ENCODE results near the gene CERCAM.

DNA sequence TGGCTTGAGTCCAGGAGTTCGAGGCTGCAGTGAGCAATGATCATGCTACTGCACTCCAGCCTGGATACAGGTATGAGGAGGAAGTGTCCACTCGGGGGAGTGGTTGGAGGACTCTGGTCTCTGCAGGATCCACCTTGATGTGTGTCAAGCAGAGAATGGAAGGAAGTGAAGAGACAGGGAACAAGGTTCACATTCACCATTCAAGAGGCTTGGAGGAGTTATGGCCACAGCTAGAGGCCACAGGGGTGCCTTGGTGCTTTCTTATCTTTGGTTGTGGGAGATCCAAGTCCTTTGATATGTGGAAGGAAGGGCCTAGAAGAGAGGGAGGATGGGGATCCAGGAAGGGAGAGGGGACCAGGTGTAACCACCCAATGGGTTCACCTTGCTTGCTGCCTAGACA, 5.4 kb upstream of the CERCAM start:
- TF ChIP-seq, protein P1, sequence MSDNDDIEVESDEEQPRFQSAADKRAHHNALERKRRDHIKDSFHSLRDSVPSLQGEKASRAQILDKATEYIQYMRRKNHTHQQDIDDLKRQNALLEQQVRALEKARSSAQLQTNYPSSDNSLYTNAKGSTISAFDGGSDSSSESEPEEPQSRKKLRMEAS (IDR thresholded peaks at IDR 0.05), result no peak
- no peak for TF ChIP-seq PHF8 (IDR thresholded peaks at IDR 0.05; ENCODE audit: borderline replicate concordance, low read depth)
- TF ChIP-seq CBX2 (IDR thresholded peaks at IDR 0.05; ENCODE audit: borderline replicate concordance, low read depth), result no peak
- TF ChIP-seq, protein P2, sequence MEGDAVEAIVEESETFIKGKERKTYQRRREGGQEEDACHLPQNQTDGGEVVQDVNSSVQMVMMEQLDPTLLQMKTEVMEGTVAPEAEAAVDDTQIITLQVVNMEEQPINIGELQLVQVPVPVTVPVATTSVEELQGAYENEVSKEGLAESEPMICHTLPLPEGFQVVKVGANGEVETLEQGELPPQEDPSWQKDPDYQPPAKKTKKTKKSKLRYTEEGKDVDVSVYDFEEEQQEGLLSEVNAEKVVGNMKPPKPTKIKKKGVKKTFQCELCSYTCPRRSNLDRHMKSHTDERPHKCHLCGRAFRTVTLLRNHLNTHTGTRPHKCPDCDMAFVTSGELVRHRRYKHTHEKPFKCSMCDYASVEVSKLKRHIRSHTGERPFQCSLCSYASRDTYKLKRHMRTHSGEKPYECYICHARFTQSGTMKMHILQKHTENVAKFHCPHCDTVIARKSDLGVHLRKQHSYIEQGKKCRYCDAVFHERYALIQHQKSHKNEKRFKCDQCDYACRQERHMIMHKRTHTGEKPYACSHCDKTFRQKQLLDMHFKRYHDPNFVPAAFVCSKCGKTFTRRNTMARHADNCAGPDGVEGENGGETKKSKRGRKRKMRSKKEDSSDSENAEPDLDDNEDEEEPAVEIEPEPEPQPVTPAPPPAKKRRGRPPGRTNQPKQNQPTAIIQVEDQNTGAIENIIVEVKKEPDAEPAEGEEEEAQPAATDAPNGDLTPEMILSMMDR (IDR thresholded peaks at IDR 0.05), result no peak
